ENCODE data around the gene MAP3K12.
"Not testable (repeated sequence)": the region's sequence is repeated elsewhere in the genome, so short reads cannot be mapped to it uniquely, and the experiment has no call there.

Gene MAP3K12

GRCh38 chr12:53492188-53492587, 7.1 kb downstream of the MAP3K12 start:
- no peak for DNase-seq

- DNase-seq = no peak
These were observed 9.9 kb downstream of the MAP3K12 start for GRCh38 chr12:53489242-53489864.

- DNase-seq = no peak
These were observed 12.3 kb downstream of the MAP3K12 start for GRCh38 chr12:53486736-53487487.

- DNase-seq = no peak
These were observed 13.1 kb downstream of the MAP3K12 start for GRCh38 chr12:53485955-53486735.

GRCh38 chr12:53484686-53485575, 14.3 kb downstream of the MAP3K12 start:
- no peak for DNase-seq

GRCh38 chr12:53483979-53484377, 15.3 kb downstream of the MAP3K12 start:
- DNase-seq = no peak

- DNase-seq = no peak
These were observed 15.9 kb downstream of the MAP3K12 start for GRCh38 chr12:53483225-53483978.

- DNase-seq = no peak
These were observed 16.6 kb downstream of the MAP3K12 start for GRCh38 chr12:53482626-53483168.

GRCh38 chr12:53481939-53482586, 17.2 kb downstream of the MAP3K12 start:
- no peak for DNase-seq

- not testable (repeated sequence) for DNase-seq
These were observed 17.8 kb downstream of the MAP3K12 start for GRCh38 chr12:53481458-53481857.

GRCh38 chr12:53480491-53481442, 18.5 kb downstream of the MAP3K12 start:
- no peak for DNase-seq

GRCh38 chr12:53479331-53479730, 19.9 kb downstream of the MAP3K12 start:
- no peak for DNase-seq

GRCh38 chr12:53478865-53479264, 20.4 kb downstream of the MAP3K12 start:
- no peak for DNase-seq

- no peak for DNase-seq
These were observed 22.5 kb downstream of the MAP3K12 start for GRCh38 chr12:53476769-53477209.

GRCh38 chr12:53474819-53475218, 24.4 kb downstream of the MAP3K12 start:
- DNase-seq = no peak

GRCh38 chr12:53474077-53474476, 25.2 kb downstream of the MAP3K12 start:
- DNase-seq = no peak

GRCh38 chr12:53472056-53472582, 27.1 kb downstream of the MAP3K12 start:
- DNase-seq = no peak

GRCh38 chr12:53468282-53468681, 31.0 kb downstream of the MAP3K12 start:
- DNase-seq = no peak

GRCh38 chr12:53467880-53468279, 31.4 kb downstream of the MAP3K12 start:
- DNase-seq = no peak

GRCh38 chr12:53467082-53467481, 32.2 kb downstream of the MAP3K12 start:
- no peak for DNase-seq
